SK-N-SH (cell line): ENCODE data around the gene GPRIN3. TPM values are rescaled to one million over a fixed set of nuclear protein-coding genes. Genes with fewer than 3 reads are reported as not detected.

Experiments used
- CTCF ChIA-PET: fragments of 300-600, 350-600 bp; formaldehyde crosslinking; extraction: SDS; loops from one replicate; lab custom pipeline; 2021; lab: Yijun Ruan, JAX
- POLR2A ChIA-PET: fragments of 350-600 bp; sonication (Branson Sonifier 250); formaldehyde crosslinking; extraction: SDS; loops from one replicate; lab custom pipeline; 2020; ENCODE audit warnings: antibody characterized with exemption, inconsistent platforms; lab: Yijun Ruan, JAX
- DNase-seq: peaks from one replicate; pipeline ENCODE4 v3.0.0; 2012
- H2AFZ ChIP-seq: fragments of 200-600 bp; sonication (generic); 2 replicates; pipeline ENCODE4 v1.8.1; 2016; ENCODE audit warnings: antibody characterized with exemption, mild to moderate bottlenecking, low read depth
- H3F3A ChIP-seq: fragments of 200-600 bp; sonication (generic); replicated peaks from 2 replicates; pipeline ENCODE3; 2016; ENCODE audit warnings: antibody characterized with exemption, mild to moderate bottlenecking; ENCODE audit not compliant: insufficient read depth
- H3K27ac ChIP-seq, 2 experiments: fragments of 200-500 bp in 1 of 2; fragments of 200-600 bp in 1 of 2; sonication (Bioruptor generic) in 1 of 2; sonication (generic), shearing (Covaris generic) in 1 of 2; 2 replicates each; pipeline versions ENCODE4 v1.5.1 to v1.6.1; 2014 to 2016; ENCODE audit warnings: low read depth in 2 of 2, inconsistent platforms in 1 of 2, low read length in 1 of 2, mild to moderate bottlenecking in 1 of 2, mixed read lengths in 1 of 2
- H3K27me3 ChIP-seq: fragments of 200-600 bp; sonication (generic), shearing (Covaris generic); 2 replicates; pipeline ENCODE4 v1.6.1; 2016; ENCODE audit warnings: mixed run types; ENCODE audit not compliant: insufficient read depth
- H3K36me3 ChIP-seq, 2 experiments: fragments of 200-500 bp in 1 of 2; fragments of 200-600 bp in 1 of 2; sonication (Bioruptor generic) in 1 of 2; sonication (generic) in 1 of 2; replicated peaks in 1 of 2; 2 replicates each; pipeline versions ENCODE3 to v1.5.1; 2014 to 2016; ENCODE audit warnings: low read length in 1 of 2, mild to moderate bottlenecking in 1 of 2; ENCODE audit not compliant: insufficient read depth in 2 of 2, control insufficient read depth in 1 of 2
- H3K4me1 ChIP-seq, 2 experiments: fragments of 200-500 bp in 1 of 2; fragments of 200-600 bp in 1 of 2; sonication (Bioruptor generic) in 1 of 2; sonication (generic), shearing (Covaris generic) in 1 of 2; 2 replicates each; pipeline versions ENCODE4 v1.5.1 to v1.6.1; 2014 to 2016; ENCODE audit warnings: low read depth in 1 of 2, low read length in 1 of 2, mixed run types in 1 of 2; ENCODE audit not compliant: insufficient read depth in 2 of 2, control insufficient read depth in 1 of 2
- H3K4me2 ChIP-seq: fragments of 200-600 bp; sonication (generic), shearing (Covaris generic); 2 replicates; pipeline ENCODE4 v1.6.1; 2017; ENCODE audit warnings: mixed run types
- H3K4me3 ChIP-seq, 2 experiments: fragments of 200-500 bp in 1 of 2; fragments of 200-600 bp in 1 of 2; sonication (Bioruptor generic) in 1 of 2; sonication (generic), shearing (Covaris generic) in 1 of 2; 2 replicates each; pipeline versions ENCODE4 v1.5.1 to v1.8.1; 2014 to 2016; ENCODE audit warnings: low read depth in 2 of 2, inconsistent platforms in 1 of 2, low read length in 1 of 2, mild to moderate bottlenecking in 1 of 2, mixed read lengths in 1 of 2, moderate library complexity in 1 of 2
- H3K79me2 ChIP-seq: fragments of 200-600 bp; sonication (generic); 2 replicates; pipeline ENCODE4 v1.8.1; 2017; ENCODE audit warnings: mild to moderate bottlenecking; ENCODE audit not compliant: insufficient read depth
- H3K9ac ChIP-seq: fragments of 200-600 bp; sonication (generic); 2 replicates; pipeline ENCODE4 v1.6.1; 2017; ENCODE audit warnings: mixed run types
- H3K9me2 ChIP-seq: fragments of 200-600 bp; sonication (generic); 2 replicates; pipeline ENCODE4 v1.6.1; 2017; ENCODE audit warnings: mixed run types
- H3K9me3 ChIP-seq: fragments of 200-600 bp; sonication (generic); 2 replicates; pipeline ENCODE4 v1.6.1; 2017; ENCODE audit warnings: mixed run types, mild to moderate bottlenecking, moderate library complexity
- H4K20me1 ChIP-seq: fragments of 200-600 bp; sonication (generic); 2 replicates; pipeline ENCODE4 v1.6.1; 2017; ENCODE audit warnings: mild to moderate bottlenecking, mixed run types; ENCODE audit not compliant: insufficient read depth
- ELF1 ChIP-seq: IDR thresholded peaks from 2 replicates; pipeline ENCODE4 v1.4.0; 2012
- EZH2phosphoT487 ChIP-seq: fragments of 200-600 bp; sonication (generic); IDR thresholded peaks from 2 replicates; pipeline ENCODE4 v1.6.1; 2017; ENCODE audit warnings: low read depth, mixed run types, mild to moderate bottlenecking, antibody characterized with exemption, moderate library complexity, borderline replicate concordance
- FOXJ3 ChIP-seq: sonication (generic); formaldehyde crosslinking; IDR thresholded peaks from 2 replicates; pipeline ENCODE4 v1.5.1; 2020; ENCODE audit warnings: mild to moderate bottlenecking, missing genetic modification reagents
- IRF3 ChIP-seq: fragments of 150-350 bp; IDR thresholded peaks from 2 replicates; pipeline ENCODE4 v1.6.1; 2016; ENCODE audit warnings: mild to moderate bottlenecking, low read depth, low read length
- MEF2A ChIP-seq: IDR thresholded peaks from 2 replicates; pipeline ENCODE4 v1.4.0; 2012; ENCODE audit warnings: low read depth, borderline replicate concordance
- MXI1 ChIP-seq: IDR thresholded peaks from 2 replicates; pipeline ENCODE4 v1.6.1; 2012; ENCODE audit warnings: mild to moderate bottlenecking, low read depth, low read length, improper control_type of control experiment
- RAD21 ChIP-seq: IDR thresholded peaks from 2 replicates; pipeline ENCODE4 v1.6.1; 2012; ENCODE audit warnings: mild to moderate bottlenecking, low read length
- RFX5 ChIP-seq: IDR thresholded peaks from 2 replicates; pipeline ENCODE4 v1.6.1; 2012; ENCODE audit warnings: mild to moderate bottlenecking, improper control_type of control experiment, low read length
- USF1 ChIP-seq: IDR thresholded peaks from 2 replicates; pipeline ENCODE4 v1.4.0; 2012; ENCODE audit warnings: low read depth, borderline replicate concordance
- ZBTB33 ChIP-seq: IDR thresholded peaks from 2 replicates; pipeline ENCODE4 v1.4.0; 2012; ENCODE audit warnings: low read depth, borderline replicate concordance
- WGBS: methylation state at CpG from one replicate; pipeline ENCODE4 v1.1.6; 2017; ENCODE audit warnings: low lambda C conversion rate; 5-methylcytosine and 5-hydroxymethylcytosine counted together
- polyA plus RNA-seq, 3 experiments: library from polyadenylated mRNA; depleted of rRNA; stranded (reverse); fragments of >200 nt; gene quantifications; 2 replicates each; pipeline ENCODE4 v1.2.3, GENCODE V29; 2012

The GPRIN3 gene
- polyA plus RNA-seq, 1 of the 3 experiments (the other 2 are of a cell fraction), result not detected

GRCh38 chr4:89307178-89307445 lies 488 bp downstream of the GPRIN3 start (continued):
- TF ChIP-seq ZBTB33, result no peak

- CTCF ChIA-PET, result no interaction called here
Measured at GRCh38 chr4:89306486-89307177, 968 bp downstream of the GPRIN3 start.

More at GRCh38 chr4:89306486-89307177, 968 bp downstream of the GPRIN3 start:
- no peaks in the 10 kb centered on the region for H3K9me3 ChIP-seq
- no peak overlapping the region for H3K27ac ChIP-seq
- no peak overlapping the region; a peak in 1 of 4 replicates for H3K4me3 ChIP-seq
- H2AFZ ChIP-seq, result no peak overlapping the region
- H4K20me1 ChIP-seq, result no peaks in the 10 kb centered on the region
- no peak for TF ChIP-seq RFX5
- TF ChIP-seq MXI1, result no peak
- TF ChIP-seq RAD21, result no peak
- TF ChIP-seq IRF3, result no peak
- TF ChIP-seq EZH2phosphoT487, result no peak
- TF ChIP-seq FOXJ3 (CRISPR knock-in tag), result no peak
- TF ChIP-seq USF1, result no peak
- TF ChIP-seq MEF2A, result no peak
- TF ChIP-seq ELF1, result no peak
- WGBS, result 73% methylated on average over 11 of the region's 11 CpGs
- no peaks in the 10 kb centered on the region for H3K36me3 ChIP-seq
- no peaks in the 10 kb centered on the region for H3K9me2 ChIP-seq
- H3K9ac ChIP-seq, result no peak overlapping the region
- POLR2A ChIA-PET, result no interaction called here
- no peak overlapping the region for H3K4me2 ChIP-seq
- H3K27me3 ChIP-seq, result peaks cover 7% of the 10 kb centered on the region; the same call in 1 of the 2 replicates
- H3F3A ChIP-seq, result no peaks in the 10 kb centered on the region
- DNase-seq, result no peak
- H3K79me2 ChIP-seq, result no peaks in the 10 kb centered on the region
- H3K4me1 ChIP-seq, result peaks cover 0 to 7% of the 10 kb centered on the region in 2 experiments; a peak in 1 of 4 replicates
